Progenitor cell of endocrine pancreas (in vitro differentiated cells): ENCODE data around the gene DCAF12. TPM values are rescaled to one million over a fixed set of nuclear protein-coding genes. Genes with fewer than 3 reads are reported as not detected.
"Not testable (repeated sequence)": the region's sequence is repeated elsewhere in the genome, so short reads cannot be mapped to it uniquely, and the experiment has no call there.

Experiments used
- DNase-seq: peaks from one replicate; pipeline ENCODE4 v3.0.0; 2021; ENCODE audit warnings: low spot score; ENCODE audit not compliant: unreplicated experiment
- H3K27ac Mint-ChIP-seq: 2 replicates; pipeline ENCODE4 v1.8.0; 2021; ENCODE audit warnings: mild to moderate bottlenecking, moderate library complexity, mixed read lengths
- H3K27me3 Mint-ChIP-seq: 2 replicates; pipeline ENCODE4 v1.8.0; 2021; ENCODE audit warnings: mixed read lengths
- H3K36me3 Mint-ChIP-seq: 2 replicates; pipeline ENCODE4 v1.8.0; 2022; ENCODE audit warnings: mixed read lengths; ENCODE audit not compliant: insufficient read depth
- H3K4me1 Mint-ChIP-seq: 2 replicates; pipeline ENCODE4 v1.8.0; 2021; ENCODE audit warnings: low read depth, mixed read lengths
- H3K4me3 Mint-ChIP-seq: 2 replicates; pipeline ENCODE4 v1.8.0; 2021; ENCODE audit warnings: low read depth, mild to moderate bottlenecking, moderate library complexity, mixed read lengths
- H3K9me3 Mint-ChIP-seq: 2 replicates; pipeline ENCODE4 v1.8.0; 2021; ENCODE audit warnings: low read depth, mixed read lengths
- CTCF ChIP-seq: fragments of 200-600 bp; sonication (generic); IDR thresholded peaks from one replicate; pipeline ENCODE4 v1.5.0; 2021; ENCODE audit warnings: antibody characterized with exemption, mild to moderate bottlenecking; ENCODE audit not compliant: unreplicated experiment
- total RNA-seq: library from RNA; stranded (reverse); gene quantifications from 2 replicates; pipeline ENCODE4 v1.2.1, GENCODE V29; 2021

Gene DCAF12
- total RNA-seq, 1 donor from 2014 or later: 48.7 TPM

GRCh38 chr9:34139477-34140146 is 13.1 kb upstream of the DCAF12 start:
- Mint-ChIP-seq H3K4me3 (no peak overlapping the region), H3K4me1 (peaks cover 2% of the 10 kb centered on the region), H3K9me3 (no peaks in the 10 kb centered on the region), H3K27me3 (no peaks in the 10 kb centered on the region), H3K27ac (no peak overlapping the region), H3K36me3 (no peaks in the 10 kb centered on the region)
- DNase-seq: no peak
- TF ChIP-seq CTCF: no peak

GRCh38 chr9:34138644-34139043 is 12.1 kb upstream of the DCAF12 start:
- H3K9me3 Mint-ChIP-seq, H3K4me1 Mint-ChIP-seq, H3K36me3 Mint-ChIP-seq, DNase-seq, H3K27me3 Mint-ChIP-seq, H3K27ac Mint-ChIP-seq, H3K4me3 Mint-ChIP-seq: not testable (repeated sequence)

GRCh38 chr9:34134521-34134920 is 8.0 kb upstream of the DCAF12 start:
- no peaks in the 10 kb centered on the region for H3K4me1 Mint-ChIP-seq
- no peak for TF ChIP-seq CTCF
- H3K9me3 Mint-ChIP-seq: no peaks in the 10 kb centered on the region
- no peaks in the 10 kb centered on the region for H3K36me3 Mint-ChIP-seq
- no peak for DNase-seq
- no peak overlapping the region for H3K27ac Mint-ChIP-seq
- H3K27me3 Mint-ChIP-seq: no peaks in the 10 kb centered on the region
- H3K4me3 Mint-ChIP-seq: no peak overlapping the region

- Mint-ChIP-seq H3K9me3 (no peaks in the 10 kb centered on the region), H3K27me3 (no peaks in the 10 kb centered on the region), H3K4me3 (no peak overlapping the region), H3K27ac (no peak overlapping the region), H3K4me1 (no peaks in the 10 kb centered on the region), H3K36me3 (no peaks in the 10 kb centered on the region)
- no peak for TF ChIP-seq CTCF
- DNase-seq: no peak
Observed at GRCh38 chr9:34133436-34133949, 7.0 kb upstream of the DCAF12 start.

GRCh38 chr9:34131571-34131970 is 5.1 kb upstream of the DCAF12 start:
- no peaks in the 10 kb centered on the region for H3K9me3 Mint-ChIP-seq
- TF ChIP-seq CTCF: no peak
- no peak overlapping the region for H3K4me3 Mint-ChIP-seq
- no peaks in the 10 kb centered on the region for H3K27me3 Mint-ChIP-seq
- H3K36me3 Mint-ChIP-seq: no peaks in the 10 kb centered on the region
- no peak overlapping the region for H3K27ac Mint-ChIP-seq
- peaks cover 3% of the 10 kb centered on the region for H3K4me1 Mint-ChIP-seq
- no peak for DNase-seq
